22Rv1 (cell line): ENCODE data around the gene TMEM191B.
"Not testable (repeated sequence)": the region's sequence is repeated elsewhere in the genome, so short reads cannot be mapped to it uniquely, and the experiment has no call there.

Experiments used
- CTCF ChIP-seq: fragments of 450-650 bp; IDR thresholded peaks from 2 replicates; pipeline ENCODE4 v1.5.1; 2017; ENCODE audit warnings: mild to moderate bottlenecking
- ZFX ChIP-seq: fragments of 450-650 bp; IDR thresholded peaks from 2 replicates; pipeline ENCODE4 v1.6.1; 2017; ENCODE audit warnings: antibody characterized with exemption, borderline replicate concordance

- TF ChIP-seq CTCF, ZFX: not testable (repeated sequence)
Measured at GRCh38 chr22:18577090-18577818, 49.7 kb downstream of the TMEM191B start.
